HCT116 (cell line): Measurements from ENCODE around the gene CCNE1. TPM values are rescaled to one million over a fixed set of nuclear protein-coding genes. Genes with fewer than 3 reads are reported as not detected.
A peak's percentile ranks its signal among the peaks of the same experiment; 100 is the strongest.

Experiments used
- ATAC-seq: fragments of 200-7000 bp; cut with Tn5 transposase; 2 replicates; pipeline ENCODE4 v1.9.1; 2020; ENCODE audit warnings: mild to moderate bottlenecking, moderate library complexity
- BruUV-seq: library from RNA; stranded (reverse); fragments of 400-500 nt; replicated peaks from 2 replicates; lab custom pipeline; 2021; lab: Mats Ljungman, UMichigan
- CTCF ChIA-PET: fragments of 300-600 bp; sonication (Branson Sonifier 250); formaldehyde crosslinking; loops from one replicate; lab custom pipeline; 2021; ENCODE audit warnings: antibody characterized with exemption; lab: Charles Lee
- POLR2A ChIA-PET: fragments of 300-600, 350-600 bp; sonication (Branson Sonifier 250); formaldehyde crosslinking; loops from one replicate; lab custom pipeline; 2021; ENCODE audit warnings: antibody characterized with exemption; lab: Charles Lee
- RAD21 ChIA-PET, 2 experiments: fragments of 300-600 bp; sonication (Branson Sonifier 250); formaldehyde crosslinking; loops; one replicate each; lab custom pipeline; 2023; ENCODE audit warnings: low total read pairs in 2 of 2; ENCODE audit not compliant: uncharacterized antibody in 2 of 2, unreplicated experiment in 2 of 2, low non-redundant PET in 1 of 2; lab: Charles Lee
- DNase-seq: peaks from one replicate; pipeline ENCODE4 v3.0.0-alpha.2; 2010; ENCODE audit warnings: low read depth, low spot score
- H2AFZ ChIP-seq: fragments of 200-600 bp; shearing (Covaris generic), sonication (generic); 2 replicates; pipeline ENCODE4 v1.6.1; 2017; ENCODE audit warnings: low read depth, mixed run types, mixed read lengths, antibody characterized with exemption, low read length; ENCODE audit not compliant: poor library complexity, severe bottlenecking
- H3K27ac ChIP-seq: 2 replicates; pipeline ENCODE4 v1.5.1; 2012; ENCODE audit warnings: low read depth, low read length
- H3K27me3 ChIP-seq: fragments of 200-600 bp; sonication (generic); 2 replicates; pipeline ENCODE4 v1.6.1; 2016; ENCODE audit warnings: mixed run types, low read length, mixed read lengths; ENCODE audit not compliant: insufficient read depth
- H3K36me3 ChIP-seq, 2 experiments: fragments of 200-500 bp in 1 of 2; fragments of 200-600 bp in 1 of 2; sonication (Bioruptor generic) in 1 of 2; sonication (generic) in 1 of 2; 2 replicates each; pipeline versions ENCODE4 v1.5.1 to v1.6.1; 2014 to 2016; ENCODE audit warnings: low read length in 2 of 2, inconsistent platforms in 1 of 2, mixed read lengths in 1 of 2, mixed run types in 1 of 2; ENCODE audit not compliant: insufficient read depth in 2 of 2, control insufficient read depth in 1 of 2
- H3K4me1 ChIP-seq, 2 experiments: fragments of 200-600 bp in 1 of 2; sonication (generic) in 1 of 2; 2 replicates each; pipeline versions ENCODE4 v1.5.1 to v1.6.1; 2012 to 2017; ENCODE audit warnings: low read length in 2 of 2, inconsistent platforms in 1 of 2, mild to moderate bottlenecking in 1 of 2, mixed read lengths in 1 of 2, mixed run types in 1 of 2, moderate library complexity in 1 of 2; ENCODE audit not compliant: insufficient read depth in 2 of 2, control insufficient read depth in 1 of 2
- H3K4me2 ChIP-seq: fragments of 200-600 bp; sonication (generic); 2 replicates; pipeline ENCODE4 v1.6.1; 2017; ENCODE audit warnings: mixed run types, low read length, mixed read lengths
- H3K4me3 ChIP-seq, 2 experiments: fragments of 200-600 bp in 1 of 2; sonication (generic) in 1 of 2; replicated peaks in 1 of 2; 2 replicates each; pipeline ENCODE4 v1.5.1; 2011 to 2016; ENCODE audit warnings: low read length in 2 of 2, control low read depth in 1 of 2, low read depth in 1 of 2, mild to moderate bottlenecking in 1 of 2, mixed read lengths in 1 of 2, mixed run types in 1 of 2
- H3K79me2 ChIP-seq: fragments of 200-600 bp; sonication (generic); 2 replicates; pipeline ENCODE4 v1.6.1; 2017; ENCODE audit warnings: mild to moderate bottlenecking, mixed run types, low read length, moderate library complexity, mixed read lengths; ENCODE audit not compliant: insufficient read depth
- H3K9ac ChIP-seq: fragments of 200-600 bp; sonication (generic); 2 replicates; pipeline ENCODE4 v1.6.1; 2016; ENCODE audit warnings: low read length, mixed read lengths
- H3K9me2 ChIP-seq: fragments of 200-600 bp; sonication (generic), shearing (Covaris generic); 2 replicates; pipeline ENCODE4 v1.6.1; 2017; ENCODE audit warnings: mixed run types, mild to moderate bottlenecking, moderate library complexity; ENCODE audit not compliant: insufficient read depth
- H3K9me3 ChIP-seq, 2 experiments: fragments of 200-500 bp in 1 of 2; fragments of 200-600 bp in 1 of 2; sonication (Bioruptor generic) in 1 of 2; sonication (generic) in 1 of 2; 2 replicates each; pipeline ENCODE4 v1.6.1; 2014 to 2017; ENCODE audit warnings: low read length in 2 of 2, mixed read lengths in 2 of 2, inconsistent platforms in 1 of 2, low read depth in 1 of 2, mild to moderate bottlenecking in 1 of 2, mixed run types in 1 of 2, moderate library complexity in 1 of 2; ENCODE audit not compliant: control insufficient read depth in 1 of 2, insufficient read depth in 1 of 2
- H4K20me1 ChIP-seq: fragments of 200-600 bp; sonication (generic), shearing (Covaris generic); 2 replicates; pipeline ENCODE4 v1.6.1; 2017; ENCODE audit warnings: mixed run types, mild to moderate bottlenecking, moderate library complexity; ENCODE audit not compliant: insufficient read depth
- CBX3 ChIP-seq: IDR thresholded peaks from 2 replicates; pipeline ENCODE4 v1.6.1; 2012; ENCODE audit warnings: low read depth
- CEBPB ChIP-seq: IDR thresholded peaks from 2 replicates; pipeline ENCODE4 v1.6.1; 2012; ENCODE audit warnings: low read depth
- ELF1 ChIP-seq: IDR thresholded peaks from 2 replicates; pipeline ENCODE4 v1.6.1; 2012; ENCODE audit warnings: low read depth, borderline replicate concordance
- EZH2 ChIP-seq: fragments of 200-600 bp; sonication (generic); IDR thresholded peaks from 2 replicates; pipeline ENCODE4 v1.6.1; 2017; ENCODE audit warnings: antibody characterized with exemption, mixed run types
- EZH2phosphoT487 ChIP-seq: fragments of 200-600 bp; IDR thresholded peaks from 2 replicates; pipeline ENCODE4 v1.6.1; 2018; ENCODE audit warnings: antibody characterized with exemption, borderline replicate concordance
- FOSL1 ChIP-seq: IDR thresholded peaks from 2 replicates; pipeline ENCODE4 v1.6.1; 2012; ENCODE audit warnings: low read depth
- MAX ChIP-seq: IDR thresholded peaks from 2 replicates; pipeline ENCODE4 v1.6.1; 2012
- POLR2A ChIP-seq: IDR thresholded peaks from 2 replicates; pipeline ENCODE4 v1.7.0; 2011; ENCODE audit warnings: borderline replicate concordance; ENCODE audit not compliant: insufficient read depth, insufficient read length; ENCODE audit errors: extremely low read depth
- POLR2AphosphoS5 ChIP-seq: IDR thresholded peaks from 2 replicates; pipeline ENCODE4 v1.6.1; 2011; ENCODE audit warnings: mild to moderate bottlenecking, low read depth, low read length, moderate library complexity
- SIN3A ChIP-seq: IDR thresholded peaks from 2 replicates; pipeline ENCODE4 v1.6.1; 2012; ENCODE audit warnings: low read depth
- SP1 ChIP-seq: IDR thresholded peaks from 2 replicates; pipeline ENCODE4 v1.6.1; 2012; ENCODE audit warnings: low read depth
- SRF ChIP-seq: IDR thresholded peaks from 2 replicates; pipeline ENCODE4 v1.6.1; 2012; ENCODE audit warnings: low read depth
- TCF7L2 ChIP-seq: IDR thresholded peaks from 2 replicates; pipeline ENCODE4 v1.7.0; 2011; ENCODE audit warnings: borderline replicate concordance, inconsistent platforms; ENCODE audit not compliant: insufficient read depth, insufficient read length; ENCODE audit errors: extremely low read depth
- YY1 ChIP-seq: IDR thresholded peaks from 2 replicates; pipeline ENCODE4 v1.6.1; 2011; ENCODE audit warnings: low read length, low read depth, moderate library complexity, mild to moderate bottlenecking; ENCODE audit not compliant: insufficient replicate concordance; ENCODE audit errors: extremely low read depth
- ZBTB33 ChIP-seq: IDR thresholded peaks from 2 replicates; pipeline ENCODE4 v1.6.1; 2011; ENCODE audit warnings: mild to moderate bottlenecking, low read length, moderate library complexity; ENCODE audit not compliant: insufficient replicate concordance; ENCODE audit errors: extremely low read depth
- ZNF274 ChIP-seq: fragments of 200-500 bp; sonication (Bioruptor generic); IDR thresholded peaks from 2 replicates; pipeline ENCODE4 v1.6.1; 2014; ENCODE audit warnings: mild to moderate bottlenecking, low read depth, low read length, inconsistent platforms
- intact Hi-C: fragments of 100-400 bp; cut with micrococcal nuclease; formaldehyde crosslinking; loops from 2 replicates; pipeline ENCODE4 v1.10.0; 2022
- total RNA-seq: library from RNA; stranded (reverse); gene quantifications from one replicate; pipeline ENCODE4 v1.2.1, GENCODE V29; 2021; ENCODE audit not compliant: unreplicated experiment
- TF ChIP-seq, protein P1 (sequence below): IDR thresholded peaks from 2 replicates; pipeline ENCODE4 v1.6.1; 2012

The CCNE1 gene
- total RNA-seq, 1 experiment from 2014 or later, result 29.3 TPM

DNA sequence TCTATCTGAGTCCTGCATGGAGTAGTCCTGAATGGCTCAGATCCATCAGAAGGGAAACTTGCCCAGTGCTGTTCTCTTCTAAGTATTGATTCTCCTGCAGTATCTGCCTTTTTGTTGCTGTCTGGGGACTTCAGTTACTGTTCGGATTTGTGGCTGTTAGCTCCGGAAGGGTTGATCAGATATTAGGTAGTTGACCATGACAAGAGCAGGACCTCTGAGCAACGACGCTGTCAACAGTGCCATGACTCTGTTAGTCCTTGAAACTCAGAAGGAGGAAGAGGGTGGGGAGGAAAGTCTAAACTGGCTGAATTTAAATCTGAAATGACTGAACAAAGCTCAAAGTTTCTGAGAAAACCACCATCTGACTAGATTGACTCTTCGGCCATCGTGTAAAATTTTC lies 42.2 kb downstream of the CCNE1 start:
- Histone ChIP-seq H3K79me2 (no peaks in the 10 kb centered on the region), H3K36me3 (no peaks in the 10 kb centered on the region), H2AFZ (no peak overlapping the region), H3K27me3 (no peaks in the 10 kb centered on the region), H3K4me2 (no peak overlapping the region), H4K20me1 (no peaks in the 10 kb centered on the region)
- TF ChIP-seq YY1 (no peak), CEBPB (no peak), ZNF274 (no peak), POLR2AphosphoS5 (no peak), SP1 (no peak), POLR2A (no peak), EZH2 (no peak), ZBTB33 (no peak)
- TF ChIP-seq, all 23 proteins: peak for 0
- peaks cover 2 to 17% of the 10 kb centered on the region in 2 experiments; a peak in 3 of 4 replicates for H3K4me1 ChIP-seq
- ChIA-PET RAD21 (no interaction called here), CTCF (no interaction called here), POLR2A (no interaction called here)
- ATAC-seq (no peak), DNase-seq (no peak)
- H3K9ac ChIP-seq, result no peak overlapping the region
- no TSS peak for BruUV-seq
- H3K27ac ChIP-seq, result no peak overlapping the region
- no peaks in the 10 kb centered on the region for H3K9me2 ChIP-seq
- intact Hi-C loops, result no loop called here
- no peaks in the 10 kb centered on the region for H3K9me3 ChIP-seq
- no peak overlapping the region for H3K4me3 ChIP-seq

- no peaks in the 10 kb centered on the region for H3K36me3 ChIP-seq
- intact Hi-C loops, result no loop called here
- CTCF ChIA-PET, result no interaction called here
- H3K9ac ChIP-seq, result no peak overlapping the region
- no peaks in the 10 kb centered on the region for H3K9me3 ChIP-seq
- H2AFZ ChIP-seq, result peak overlapping the region; percentile 82
- no peak overlapping the region for H3K27ac ChIP-seq
- no TSS peak for BruUV-seq
- no peaks in the 10 kb centered on the region for H3K27me3 ChIP-seq
- H3K4me3 ChIP-seq, result no peak overlapping the region
- peak; percentile 71 for ATAC-seq
- RAD21 ChIA-PET, result no interaction called here
- POLR2A ChIA-PET, result no interaction called here
- no peaks in the 10 kb centered on the region for H4K20me1 ChIP-seq
- no peaks in the 10 kb centered on the region for H3K79me2 ChIP-seq
- H3K4me1 ChIP-seq, result peaks cover 2 to 17% of the 10 kb centered on the region in 2 experiments; a peak in 3 of 4 replicates
- no peaks in the 10 kb centered on the region for H3K9me2 ChIP-seq
- no peak overlapping the region for H3K4me2 ChIP-seq
- DNase-seq, result no peak
- TF ChIP-seq EZH2, result no peak
- no peak for TF ChIP-seq SRF
- no peak for TF ChIP-seq ELF1
- no peak for TF ChIP-seq CEBPB
- no peak for TF ChIP-seq ZNF274
- TF ChIP-seq EZH2phosphoT487, result no peak
- TF ChIP-seq, protein P1, sequence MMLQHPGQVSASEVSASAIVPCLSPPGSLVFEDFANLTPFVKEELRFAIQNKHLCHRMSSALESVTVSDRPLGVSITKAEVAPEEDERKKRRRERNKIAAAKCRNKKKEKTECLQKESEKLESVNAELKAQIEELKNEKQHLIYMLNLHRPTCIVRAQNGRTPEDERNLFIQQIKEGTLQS, result no peak
- no peak for TF ChIP-seq TCF7L2
- no peak for TF ChIP-seq ZBTB33
- no peak for TF ChIP-seq MAX
- TF ChIP-seq FOSL1, result no peak
- no peak for TF ChIP-seq SIN3A
- TF ChIP-seq CBX3, result no peak
Measured at GRCh38 chr19:29855087-29855486, 43.3 kb downstream of the CCNE1 start.
